ENCODE results near the gene TBC1D12. TPM values are rescaled to one million over a fixed set of nuclear protein-coding genes. Genes with fewer than 3 reads are reported as not detected.

The TBC1D12 gene
- 1 to 10 TPM; 1.5 to 1.6 TPM for total RNA-seq

DNA sequence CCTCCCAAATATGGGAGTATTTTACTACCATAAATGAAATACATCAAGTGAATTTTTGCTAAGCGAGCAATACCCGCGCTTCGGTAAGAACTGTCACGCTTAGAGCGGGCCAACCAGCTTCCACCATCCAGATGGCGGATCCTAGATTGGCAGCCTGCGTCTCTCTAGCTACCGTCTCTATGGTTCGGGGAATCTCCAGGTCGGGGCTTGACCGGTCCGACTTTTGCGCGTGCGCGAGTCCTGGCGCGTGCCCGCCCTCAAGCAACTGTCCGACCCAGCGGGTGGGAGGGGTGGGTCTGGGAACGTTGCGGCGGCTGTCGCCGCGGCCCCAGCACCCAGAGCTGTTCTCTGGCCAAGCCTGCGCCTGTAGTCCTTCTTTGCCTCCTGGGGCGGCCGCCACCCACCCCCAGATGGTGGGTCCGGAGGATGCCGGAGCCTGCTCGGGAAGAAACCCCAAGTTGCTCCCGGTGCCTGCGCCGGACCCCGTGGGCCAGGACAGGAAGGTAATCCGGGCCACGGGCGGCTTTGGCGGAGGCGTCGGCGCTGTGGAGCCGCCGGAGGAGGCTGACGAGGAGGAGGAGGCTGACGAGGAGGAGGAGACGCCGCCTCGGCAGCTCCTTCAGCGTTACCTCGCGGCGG is at the start of gene TBC1D12:
Gene TBC1D12 (plus strand): TSS at position 338 of the 639 bp plus-strand sequence. CDS start 73 bp downstream, at position 411.
- Mint-ChIP-seq H3K27ac (no peak within 1 kb of the TSS), H3K9me3 (no peaks in the 10 kb centered on the region)

DNA sequence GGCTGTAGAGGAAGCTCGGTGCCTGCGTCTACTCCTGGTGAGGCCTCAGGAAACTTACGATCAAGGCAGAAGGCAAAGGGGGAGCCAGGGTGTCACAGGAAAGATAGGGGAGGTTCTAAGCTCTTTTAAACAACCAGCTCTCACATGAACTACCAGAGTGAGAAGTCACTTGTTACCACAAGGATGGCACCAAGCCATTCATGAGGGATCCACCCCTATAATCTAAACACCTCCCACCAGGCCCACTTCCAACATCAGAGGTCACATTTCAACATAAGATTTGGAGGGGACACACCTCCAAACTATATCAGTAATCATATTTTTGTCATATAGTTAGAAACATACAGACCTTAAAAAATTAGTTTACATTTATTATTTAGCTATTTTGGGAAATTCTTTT is 49.0 kb upstream of the TBC1D12 start:
- ATAC-seq = no peak
- DNase-seq (ENCODE audit: low spot score) = no peak
- Mint-ChIP-seq H3K4me3 (no peak overlapping the region), H3K36me3 (peaks cover 14% of the 10 kb centered on the region), H3K27ac (no peak overlapping the region), H3K9me3 (no peaks in the 10 kb centered on the region), H3K4me1 (ENCODE audit: low read depth in 2 of 2) (peaks cover 0 to under 1% of the 10 kb centered on the region in 2 donors), H3K27me3 (no peaks in the 10 kb centered on the region)

More for the DNA sequence above, at the start of gene TBC1D12:
- peak within 1 kb of the TSS; percentile 78 for H3K4me3 Mint-ChIP-seq
- peaks cover 30 to 57% of the 10 kb centered on the region in 2 donors for H3K27me3 Mint-ChIP-seq
- no peaks in the 10 kb centered on the region for H3K36me3 Mint-ChIP-seq
- ATAC-seq = peak; percentile 76 to 87
- H3K4me1 Mint-ChIP-seq (ENCODE audit: low read depth in 2 of 2) = peaks cover 0 to 3% of the 10 kb centered on the region in 2 donors
- DNase-seq (ENCODE audit: low spot score) = peak; percentile 81

DNA sequence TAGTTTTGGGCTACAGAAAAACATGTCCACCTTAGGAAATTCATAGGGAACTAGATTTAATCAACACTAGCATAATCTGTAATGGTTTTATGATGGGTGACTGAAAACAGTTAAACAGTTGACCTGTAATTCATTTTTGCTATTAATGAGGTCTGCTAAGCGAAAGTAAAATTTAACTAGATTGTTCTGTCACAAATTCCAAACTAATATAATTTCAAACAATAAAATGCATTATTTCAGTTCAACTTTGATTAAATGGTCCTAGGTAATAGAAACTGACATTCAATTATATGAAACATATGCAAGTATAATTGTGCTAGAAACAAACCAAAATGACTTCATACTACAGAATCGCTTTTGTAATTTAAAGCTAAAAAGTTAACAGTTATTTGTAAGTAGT is 46.5 kb upstream of the TBC1D12 start:
- Mint-ChIP-seq H3K9me3 (no peaks in the 10 kb centered on the region), H3K27ac (no peak overlapping the region), H3K4me1 (ENCODE audit: low read depth in 2 of 2) (peaks cover 10 to 11% of the 10 kb centered on the region in 2 donors), H3K27me3 (no peaks in the 10 kb centered on the region), H3K36me3 (peaks cover 25% of the 10 kb centered on the region), H3K4me3 (no peak overlapping the region)
- DNase-seq (ENCODE audit: low spot score) (no peak), ATAC-seq (no peak)

DNA sequence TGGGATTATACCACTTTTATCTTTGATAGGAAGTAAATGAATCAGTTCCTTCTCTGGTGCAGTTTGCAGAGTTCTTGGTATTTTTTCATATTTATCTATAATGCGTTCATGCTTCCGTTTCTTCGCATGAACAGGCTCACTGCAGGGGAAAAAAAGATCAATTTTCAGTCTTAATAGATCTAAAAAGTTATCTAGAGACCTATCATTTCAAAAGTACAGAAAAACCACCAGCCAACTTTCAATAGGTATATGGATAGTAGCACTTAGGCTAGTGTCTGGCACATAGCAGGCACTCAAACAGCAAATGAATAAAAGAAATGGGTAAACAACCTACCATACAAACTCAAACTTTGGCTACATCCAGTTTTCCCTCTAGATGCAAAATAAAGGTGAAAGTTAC is 45.1 kb upstream of the TBC1D12 start:
- Mint-ChIP-seq H3K36me3 (peaks cover 30% of the 10 kb centered on the region), H3K27ac (no peak overlapping the region), H3K9me3 (no peaks in the 10 kb centered on the region), H3K4me1 (ENCODE audit: low read depth in 2 of 2) (peaks cover 13 to 22% of the 10 kb centered on the region in 2 donors), H3K4me3 (no peak overlapping the region), H3K27me3 (no peaks in the 10 kb centered on the region)
- peak in 1 of 2 donors; percentile 57 for ATAC-seq
- DNase-seq (ENCODE audit: low spot score) = no peak

DNA sequence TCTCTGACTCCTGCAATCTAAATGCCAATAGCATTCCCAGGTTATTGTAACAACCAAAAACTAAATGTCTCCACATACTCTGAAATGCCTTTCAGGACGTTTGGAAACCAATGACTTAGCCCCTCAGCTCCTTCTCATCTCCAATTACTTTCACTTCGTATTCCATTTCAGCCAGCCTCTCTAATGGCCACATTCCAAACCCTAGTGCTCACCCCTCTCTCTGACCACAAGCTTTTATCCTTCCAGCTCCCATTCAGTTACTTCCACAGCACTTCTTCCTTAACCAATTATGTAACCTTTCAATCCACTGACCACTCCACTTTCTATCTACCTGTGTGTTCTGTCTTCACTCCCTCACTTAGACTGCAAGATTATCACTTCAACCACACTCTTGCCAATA is 43.9 kb upstream of the TBC1D12 start:
- Mint-ChIP-seq H3K9me3 (no peaks in the 10 kb centered on the region), H3K36me3 (peaks cover 34% of the 10 kb centered on the region), H3K4me1 (ENCODE audit: low read depth in 2 of 2) (peaks cover 17 to 26% of the 10 kb centered on the region in 2 donors), H3K27me3 (no peaks in the 10 kb centered on the region), H3K4me3 (peak overlapping the region; percentile 51), H3K27ac (no peak overlapping the region)
- no peak for DNase-seq (ENCODE audit: low spot score)
- no peak for ATAC-seq

DNA sequence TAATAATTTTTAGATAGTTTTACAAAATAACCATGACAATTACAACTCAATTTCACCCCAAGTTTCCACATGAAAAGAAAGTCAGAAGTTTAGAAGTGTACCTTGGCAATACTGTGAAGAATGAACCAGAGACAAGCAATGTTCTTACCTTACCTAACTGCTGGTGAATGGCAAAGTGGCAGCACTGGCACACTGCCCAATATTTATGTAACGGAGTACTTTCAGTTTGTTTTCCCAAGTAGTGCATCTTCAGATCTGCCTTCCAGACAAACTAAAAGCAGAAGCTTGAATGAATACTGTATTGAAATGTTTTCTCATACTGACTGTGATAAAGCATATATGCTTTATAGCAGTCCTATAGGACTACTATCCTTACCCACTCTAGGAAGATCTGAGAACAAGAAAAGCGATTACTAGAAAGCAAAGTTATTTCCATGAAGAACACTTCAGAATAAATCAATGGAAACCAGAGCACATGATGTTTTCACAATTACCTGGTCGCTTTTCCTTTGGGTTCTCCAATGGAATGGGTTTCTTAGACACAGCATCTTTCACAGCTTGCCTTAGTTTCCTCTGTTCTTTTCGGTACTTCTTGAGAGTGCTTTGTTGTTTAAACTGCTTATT is 41.1 kb upstream of the TBC1D12 start:
- DNase-seq (ENCODE audit: low spot score) (no peak), ATAC-seq (no peak)
- Mint-ChIP-seq H3K27me3 (peaks cover 10 to 18% of the 10 kb centered on the region in 2 donors), H3K27ac (peak overlapping the region; percentile 78 to 91), H3K4me1 (ENCODE audit: low read depth in 2 of 2) (peaks cover 17 to 26% of the 10 kb centered on the region in 2 donors), H3K9me3 (no peaks in the 10 kb centered on the region), H3K36me3 (peaks cover 34% of the 10 kb centered on the region), H3K4me3 (peak overlapping the region; percentile 90)

DNA sequence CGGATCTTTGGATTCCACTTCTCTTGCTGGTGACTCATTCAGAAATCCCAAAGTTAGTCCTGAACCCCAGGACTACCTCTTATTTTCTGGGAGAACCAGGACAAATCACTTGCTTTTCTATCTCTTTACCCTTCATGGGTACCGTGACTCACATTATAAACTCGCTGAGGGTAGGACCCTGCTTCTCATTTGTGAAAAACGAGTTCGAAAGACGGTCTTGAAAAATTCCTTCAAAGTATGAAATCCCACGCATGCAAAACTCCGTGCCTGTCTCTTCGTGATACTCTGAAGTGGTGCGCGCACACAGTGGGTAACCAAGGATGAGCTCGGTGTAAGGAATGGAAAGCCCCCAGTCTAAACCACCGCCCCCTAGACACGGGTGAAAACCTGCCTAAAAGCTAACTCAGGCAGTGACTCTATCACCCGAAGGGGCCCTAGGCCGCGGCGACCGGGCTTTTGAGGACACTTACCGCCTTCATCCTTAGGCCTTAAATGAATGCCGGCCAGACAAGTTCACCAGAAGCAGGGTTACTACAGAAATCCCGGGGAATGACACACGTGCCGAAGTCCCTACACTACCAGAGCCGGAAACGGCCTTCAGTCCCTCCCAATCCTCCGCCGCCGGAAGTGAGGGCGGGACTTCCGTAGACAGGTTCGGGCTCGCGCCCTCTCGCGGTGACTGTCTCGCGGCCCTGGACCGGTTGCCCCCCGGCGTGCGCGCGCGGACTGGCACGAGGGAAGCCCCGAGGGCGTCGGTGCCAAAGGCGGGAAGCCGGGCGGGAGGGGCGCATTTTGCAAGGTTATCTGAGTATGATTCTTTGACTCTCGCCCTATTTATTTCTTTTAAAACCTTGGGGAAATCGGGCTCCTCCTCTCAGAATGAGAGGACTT is 39.7 kb upstream of the TBC1D12 start, which contains the start of gene NOC3L:
Gene NOC3L (minus strand): TSS at position 580 of the 891 bp plus-strand sequence. CDS start 101 bp downstream, at position 479.
- H3K4me1 Mint-ChIP-seq (ENCODE audit: low read depth in 2 of 2) = peaks cover 17 to 26% of the 10 kb centered on the region in 2 donors
- peak within 1 kb of the TSS; percentile 78 to 91 for H3K27ac Mint-ChIP-seq

DNA sequence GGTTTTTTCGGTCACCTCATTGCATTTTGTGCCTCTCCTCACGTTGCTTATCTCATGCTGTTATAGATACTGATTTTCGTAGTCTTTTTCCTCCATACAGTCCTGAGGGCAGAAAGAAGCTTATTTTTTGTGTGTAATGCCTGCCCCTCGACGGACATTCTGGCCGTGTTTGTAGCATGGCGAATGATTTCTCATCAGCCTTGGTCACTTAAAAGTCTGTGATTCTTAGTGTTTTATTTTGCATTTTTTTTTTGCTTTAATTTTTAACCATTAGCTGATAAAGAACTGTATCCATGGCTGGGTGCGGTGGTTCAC is 39.1 kb upstream of the TBC1D12 start:
- DNase-seq (ENCODE audit: low spot score) (no peak), ATAC-seq (peak in 1 of 2 donors; percentile 2)
- Mint-ChIP-seq H3K27me3 (peaks cover 13 to 20% of the 10 kb centered on the region in 2 donors), H3K4me1 (ENCODE audit: low read depth in 2 of 2) (peaks cover 17 to 26% of the 10 kb centered on the region in 2 donors), H3K27ac (peak overlapping the region; percentile 78 to 91), H3K36me3 (peaks cover 28% of the 10 kb centered on the region), H3K9me3 (no peaks in the 10 kb centered on the region), H3K4me3 (peak overlapping the region; percentile 90)

More for the DNA sequence above, 39.7 kb upstream of the TBC1D12 start, which contains the start of gene NOC3L:
- Mint-ChIP-seq H3K27me3 (peaks cover 13 to 20% of the 10 kb centered on the region in 2 donors), H3K36me3 (peaks cover 30% of the 10 kb centered on the region), H3K4me3 (peak within 1 kb of the TSS; percentile 90), H3K9me3 (no peaks in the 10 kb centered on the region)
- ATAC-seq (peak; percentile 99 to 100), DNase-seq (ENCODE audit: low spot score) (peak; percentile 95)

DNA sequence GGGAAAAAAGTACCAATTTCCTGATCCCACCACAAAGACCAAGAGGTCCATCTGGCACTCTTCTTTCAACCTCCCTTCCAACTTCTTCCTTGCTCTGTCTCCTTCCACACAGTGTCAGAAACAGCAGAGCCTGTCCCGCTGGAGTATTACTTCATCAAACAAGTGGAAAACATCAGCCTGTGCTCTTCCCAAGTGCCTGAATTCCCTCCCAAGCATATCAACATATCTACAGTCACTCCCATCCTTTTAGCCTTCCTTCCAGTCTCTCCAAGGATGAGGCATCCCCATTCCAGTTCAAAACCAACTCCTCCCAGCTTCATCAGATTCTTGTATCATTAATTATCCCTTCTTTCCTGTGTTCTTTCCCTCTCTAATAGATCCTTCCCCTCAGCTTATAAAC is 37.9 kb upstream of the TBC1D12 start:
- DNase-seq (ENCODE audit: low spot score) (no peak), ATAC-seq (no peak)
- Mint-ChIP-seq H3K36me3 (peaks cover 18% of the 10 kb centered on the region), H3K4me1 (ENCODE audit: low read depth in 2 of 2) (peaks cover 13 to 20% of the 10 kb centered on the region in 2 donors), H3K27ac (no peak overlapping the region), H3K27me3 (peaks cover 16 to 26% of the 10 kb centered on the region in 2 donors), H3K4me3 (peak overlapping the region; percentile 7), H3K9me3 (no peaks in the 10 kb centered on the region)

DNA sequence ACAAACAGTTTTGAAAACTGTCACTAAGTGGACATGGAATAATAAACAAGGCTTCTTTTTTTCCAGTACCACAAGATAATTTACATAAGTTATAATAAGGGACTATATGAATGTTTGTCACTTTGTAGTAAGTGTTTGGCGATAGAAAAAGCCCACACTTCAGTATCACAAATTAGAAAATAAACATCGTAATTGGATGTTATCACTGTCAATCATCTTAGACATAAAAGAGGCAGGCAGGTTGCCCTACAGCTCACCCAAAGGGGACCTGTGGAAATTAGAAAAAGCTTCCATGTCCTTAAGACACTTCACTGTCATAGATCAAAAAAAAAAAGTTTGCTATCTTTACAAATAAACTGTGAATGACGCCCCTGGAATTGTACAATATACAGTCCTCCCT is 36.0 kb upstream of the TBC1D12 start:
- Mint-ChIP-seq H3K36me3 (peaks cover 7% of the 10 kb centered on the region), H3K27ac (no peak overlapping the region), H3K9me3 (no peaks in the 10 kb centered on the region), H3K4me1 (ENCODE audit: low read depth in 2 of 2) (peaks cover 4 to 12% of the 10 kb centered on the region in 2 donors), H3K27me3 (peaks cover 20 to 36% of the 10 kb centered on the region in 2 donors), H3K4me3 (no peak overlapping the region)
- DNase-seq (ENCODE audit: low spot score) = no peak
- ATAC-seq = no peak

DNA sequence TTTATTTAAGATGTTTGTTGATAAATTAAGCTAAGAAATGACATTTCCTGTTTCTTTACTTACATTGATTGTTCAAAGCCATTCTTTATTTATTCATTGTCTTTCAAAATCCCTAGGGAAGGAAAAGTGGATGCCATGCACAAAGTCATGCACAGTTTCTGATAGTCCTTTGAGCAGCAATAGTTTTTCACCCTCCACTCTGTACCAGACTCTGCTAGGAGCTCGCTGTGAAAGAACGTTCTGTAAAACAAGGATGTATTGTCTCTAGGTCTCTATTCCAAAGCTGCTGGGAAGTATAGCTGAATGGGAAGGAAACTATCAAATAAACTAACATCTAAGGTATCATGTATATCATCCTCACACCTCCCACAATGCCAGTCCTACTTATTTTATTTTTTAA is 31.8 kb upstream of the TBC1D12 start:
- Mint-ChIP-seq H3K27me3 (peaks cover 28 to 50% of the 10 kb centered on the region in 2 donors), H3K9me3 (no peaks in the 10 kb centered on the region), H3K4me1 (ENCODE audit: low read depth in 2 of 2) (no peaks in the 10 kb centered on the region), H3K4me3 (no peak overlapping the region), H3K36me3 (no peaks in the 10 kb centered on the region), H3K27ac (no peak overlapping the region)
- ATAC-seq (no peak), DNase-seq (ENCODE audit: low spot score) (no peak)

DNA sequence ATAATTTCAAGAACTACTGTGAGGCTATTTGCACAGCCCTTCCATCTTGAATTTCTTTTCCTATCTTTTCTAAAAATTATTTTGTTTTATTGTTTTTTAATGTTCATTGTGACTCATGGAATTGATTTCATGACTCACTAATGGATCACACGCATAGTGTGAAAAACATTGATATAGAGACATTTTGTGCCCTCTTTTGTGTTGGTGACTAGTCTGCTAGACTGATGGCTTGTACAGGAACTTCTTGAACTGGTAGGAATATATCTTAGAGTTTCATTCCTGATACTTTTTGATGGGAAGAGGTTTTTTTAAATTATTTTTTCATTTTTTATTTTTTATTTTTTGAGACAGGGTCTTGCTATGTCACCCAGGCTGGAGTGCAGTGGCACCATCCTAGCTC is 27.0 kb upstream of the TBC1D12 start:
- H3K9me3 Mint-ChIP-seq = no peaks in the 10 kb centered on the region
- no peak overlapping the region for H3K4me3 Mint-ChIP-seq
- H3K4me1 Mint-ChIP-seq (ENCODE audit: low read depth in 2 of 2) = no peaks in the 10 kb centered on the region
- ATAC-seq (no peak), DNase-seq (ENCODE audit: low spot score) (no peak)
- no peaks in the 10 kb centered on the region for H3K36me3 Mint-ChIP-seq
- no peak overlapping the region for H3K27ac Mint-ChIP-seq
- peaks cover 34 to 51% of the 10 kb centered on the region in 2 donors for H3K27me3 Mint-ChIP-seq

DNA sequence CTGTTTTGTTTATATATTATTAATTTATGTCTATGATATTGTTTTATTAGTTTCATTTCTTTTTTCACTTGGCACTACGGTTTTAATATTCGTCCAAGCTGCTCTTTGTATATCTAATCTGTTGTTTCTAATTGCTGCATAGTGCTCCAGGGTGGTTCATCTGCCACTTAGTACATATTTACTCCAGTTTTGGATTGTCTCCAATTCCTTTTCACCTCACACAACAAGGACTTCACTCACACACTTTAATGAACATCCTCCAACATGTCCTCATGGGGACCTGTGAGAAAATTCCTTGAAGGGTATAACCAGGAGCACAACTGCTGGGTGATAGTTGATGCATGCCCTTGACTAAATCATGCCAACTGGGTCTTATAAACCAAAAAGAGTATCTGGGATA is 25.5 kb upstream of the TBC1D12 start:
- Mint-ChIP-seq H3K4me1 (ENCODE audit: low read depth in 2 of 2) (no peaks in the 10 kb centered on the region), H3K4me3 (no peak overlapping the region), H3K9me3 (no peaks in the 10 kb centered on the region), H3K27me3 (peaks cover 26 to 41% of the 10 kb centered on the region in 2 donors), H3K36me3 (no peaks in the 10 kb centered on the region), H3K27ac (no peak overlapping the region)
- ATAC-seq (no peak), DNase-seq (ENCODE audit: low spot score) (no peak)
